HCT116 (cell line): ENCODE data around the gene GPR171.

ENCODE experiments used
- EZH2 ChIP-seq: fragments of 200-600 bp; sonication (generic); IDR thresholded peaks from 2 replicates; pipeline ENCODE4 v1.6.1; 2017; ENCODE audit warnings: antibody characterized with exemption, mixed run types
- POLR2A ChIP-seq: IDR thresholded peaks from 2 replicates; pipeline ENCODE4 v1.7.0; 2011; ENCODE audit warnings: borderline replicate concordance; ENCODE audit not compliant: insufficient read depth, insufficient read length; ENCODE audit errors: extremely low read depth
- POLR2AphosphoS5 ChIP-seq: IDR thresholded peaks from 2 replicates; pipeline ENCODE4 v1.6.1; 2011; ENCODE audit warnings: mild to moderate bottlenecking, low read depth, low read length, moderate library complexity
- SP1 ChIP-seq: IDR thresholded peaks from 2 replicates; pipeline ENCODE4 v1.6.1; 2012; ENCODE audit warnings: low read depth
- YY1 ChIP-seq: IDR thresholded peaks from 2 replicates; pipeline ENCODE4 v1.6.1; 2011; ENCODE audit warnings: low read length, low read depth, moderate library complexity, mild to moderate bottlenecking; ENCODE audit not compliant: insufficient replicate concordance; ENCODE audit errors: extremely low read depth
- TF ChIP-seq, protein P1 (sequence below), 3 experiments: fragments of 200-600 bp in 1 of 3; sonication (generic) in 1 of 3; IDR thresholded peaks in 2 of 3; conservative IDR thresholded peaks in 1 of 3; 2 replicates each; pipeline ENCODE4 v1.5.1; 2012 to 2017; ENCODE audit warnings: low read depth in 2 of 3, low read length in 2 of 3, antibody characterized with exemption in 1 of 3, borderline replicate concordance in 1 of 3, control low read depth in 1 of 3, mild to moderate bottlenecking in 1 of 3, mixed read lengths in 1 of 3, mixed run types in 1 of 3, moderate library complexity in 1 of 3; ENCODE audit not compliant: insufficient read depth in 1 of 3
- TF ChIP-seq, protein P2 (sequence below): IDR thresholded peaks from 2 replicates; pipeline ENCODE4 v1.6.1; 2011; ENCODE audit warnings: mild to moderate bottlenecking, low read length, moderate library complexity; ENCODE audit not compliant: insufficient replicate concordance; ENCODE audit errors: extremely low read depth
- TF ChIP-seq, protein P3 (sequence below): IDR thresholded peaks from 2 replicates; pipeline ENCODE4 v1.6.1; 2012; ENCODE audit warnings: low read depth

DNA sequence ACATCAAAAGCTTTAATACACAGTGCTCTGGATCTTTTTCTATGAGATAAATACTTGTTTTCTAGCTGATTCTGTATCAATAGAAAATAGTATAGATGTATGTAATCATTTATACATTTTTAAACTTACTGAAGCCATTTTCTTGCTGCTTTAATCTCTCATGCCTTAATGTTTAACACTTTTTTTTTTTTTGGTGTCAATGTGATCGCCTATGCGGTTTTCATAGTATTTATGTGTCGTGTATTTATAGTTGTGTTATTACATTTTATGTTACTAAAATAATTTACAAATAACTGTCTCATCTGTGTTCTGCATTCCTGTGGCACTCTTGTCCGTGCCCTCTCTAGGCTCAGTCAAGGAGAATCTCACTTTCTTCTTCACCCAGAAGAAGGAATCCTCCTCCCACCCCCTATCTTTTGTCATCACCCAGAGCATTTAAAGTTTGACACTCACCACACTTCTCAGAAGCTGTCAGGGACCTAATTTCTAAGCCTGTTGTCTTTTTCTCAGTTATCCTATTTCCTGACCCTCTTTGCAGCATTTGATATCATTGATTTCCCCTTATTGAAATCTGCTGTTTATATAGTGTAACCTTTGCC lies 21.4 kb upstream of the GPR171 start:
- TF ChIP-seq, protein P1, sequence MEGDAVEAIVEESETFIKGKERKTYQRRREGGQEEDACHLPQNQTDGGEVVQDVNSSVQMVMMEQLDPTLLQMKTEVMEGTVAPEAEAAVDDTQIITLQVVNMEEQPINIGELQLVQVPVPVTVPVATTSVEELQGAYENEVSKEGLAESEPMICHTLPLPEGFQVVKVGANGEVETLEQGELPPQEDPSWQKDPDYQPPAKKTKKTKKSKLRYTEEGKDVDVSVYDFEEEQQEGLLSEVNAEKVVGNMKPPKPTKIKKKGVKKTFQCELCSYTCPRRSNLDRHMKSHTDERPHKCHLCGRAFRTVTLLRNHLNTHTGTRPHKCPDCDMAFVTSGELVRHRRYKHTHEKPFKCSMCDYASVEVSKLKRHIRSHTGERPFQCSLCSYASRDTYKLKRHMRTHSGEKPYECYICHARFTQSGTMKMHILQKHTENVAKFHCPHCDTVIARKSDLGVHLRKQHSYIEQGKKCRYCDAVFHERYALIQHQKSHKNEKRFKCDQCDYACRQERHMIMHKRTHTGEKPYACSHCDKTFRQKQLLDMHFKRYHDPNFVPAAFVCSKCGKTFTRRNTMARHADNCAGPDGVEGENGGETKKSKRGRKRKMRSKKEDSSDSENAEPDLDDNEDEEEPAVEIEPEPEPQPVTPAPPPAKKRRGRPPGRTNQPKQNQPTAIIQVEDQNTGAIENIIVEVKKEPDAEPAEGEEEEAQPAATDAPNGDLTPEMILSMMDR (IDR thresholded peaks at IDR 0.05 in 2 of 3, conservative IDR thresholded peaks at IDR 0.05 in 1 of 3; ENCODE audit: borderline replicate concordance in 1 of 3, insufficient read depth in 1 of 3, low read depth in 2 of 3, low read length in 2 of 3), result no peak
- no peak for TF ChIP-seq EZH2
- TF ChIP-seq, protein P2, sequence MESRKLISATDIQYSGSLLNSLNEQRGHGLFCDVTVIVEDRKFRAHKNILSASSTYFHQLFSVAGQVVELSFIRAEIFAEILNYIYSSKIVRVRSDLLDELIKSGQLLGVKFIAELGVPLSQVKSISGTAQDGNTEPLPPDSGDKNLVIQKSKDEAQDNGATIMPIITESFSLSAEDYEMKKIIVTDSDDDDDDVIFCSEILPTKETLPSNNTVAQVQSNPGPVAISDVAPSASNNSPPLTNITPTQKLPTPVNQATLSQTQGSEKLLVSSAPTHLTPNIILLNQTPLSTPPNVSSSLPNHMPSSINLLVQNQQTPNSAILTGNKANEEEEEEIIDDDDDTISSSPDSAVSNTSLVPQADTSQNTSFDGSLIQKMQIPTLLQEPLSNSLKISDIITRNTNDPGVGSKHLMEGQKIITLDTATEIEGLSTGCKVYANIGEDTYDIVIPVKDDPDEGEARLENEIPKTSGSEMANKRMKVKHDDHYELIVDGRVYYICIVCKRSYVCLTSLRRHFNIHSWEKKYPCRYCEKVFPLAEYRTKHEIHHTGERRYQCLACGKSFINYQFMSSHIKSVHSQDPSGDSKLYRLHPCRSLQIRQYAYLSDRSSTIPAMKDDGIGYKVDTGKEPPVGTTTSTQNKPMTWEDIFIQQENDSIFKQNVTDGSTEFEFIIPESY, result no peak
- TF ChIP-seq YY1, result no peak
- TF ChIP-seq POLR2A, result no peak
- TF ChIP-seq, protein P3, sequence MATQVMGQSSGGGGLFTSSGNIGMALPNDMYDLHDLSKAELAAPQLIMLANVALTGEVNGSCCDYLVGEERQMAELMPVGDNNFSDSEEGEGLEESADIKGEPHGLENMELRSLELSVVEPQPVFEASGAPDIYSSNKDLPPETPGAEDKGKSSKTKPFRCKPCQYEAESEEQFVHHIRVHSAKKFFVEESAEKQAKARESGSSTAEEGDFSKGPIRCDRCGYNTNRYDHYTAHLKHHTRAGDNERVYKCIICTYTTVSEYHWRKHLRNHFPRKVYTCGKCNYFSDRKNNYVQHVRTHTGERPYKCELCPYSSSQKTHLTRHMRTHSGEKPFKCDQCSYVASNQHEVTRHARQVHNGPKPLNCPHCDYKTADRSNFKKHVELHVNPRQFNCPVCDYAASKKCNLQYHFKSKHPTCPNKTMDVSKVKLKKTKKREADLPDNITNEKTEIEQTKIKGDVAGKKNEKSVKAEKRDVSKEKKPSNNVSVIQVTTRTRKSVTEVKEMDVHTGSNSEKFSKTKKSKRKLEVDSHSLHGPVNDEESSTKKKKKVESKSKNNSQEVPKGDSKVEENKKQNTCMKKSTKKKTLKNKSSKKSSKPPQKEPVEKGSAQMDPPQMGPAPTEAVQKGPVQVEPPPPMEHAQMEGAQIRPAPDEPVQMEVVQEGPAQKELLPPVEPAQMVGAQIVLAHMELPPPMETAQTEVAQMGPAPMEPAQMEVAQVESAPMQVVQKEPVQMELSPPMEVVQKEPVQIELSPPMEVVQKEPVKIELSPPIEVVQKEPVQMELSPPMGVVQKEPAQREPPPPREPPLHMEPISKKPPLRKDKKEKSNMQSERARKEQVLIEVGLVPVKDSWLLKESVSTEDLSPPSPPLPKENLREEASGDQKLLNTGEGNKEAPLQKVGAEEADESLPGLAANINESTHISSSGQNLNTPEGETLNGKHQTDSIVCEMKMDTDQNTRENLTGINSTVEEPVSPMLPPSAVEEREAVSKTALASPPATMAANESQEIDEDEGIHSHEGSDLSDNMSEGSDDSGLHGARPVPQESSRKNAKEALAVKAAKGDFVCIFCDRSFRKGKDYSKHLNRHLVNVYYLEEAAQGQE, result no peak
- no peak for TF ChIP-seq POLR2AphosphoS5
- TF ChIP-seq SP1, result no peak
